DOHH2 (cell line): Measurements from ENCODE around the gene MICAL3.

ENCODE experiments used
- H3F3A ChIP-seq: fragments of 200-600 bp; sonication (generic), shearing (Covaris generic); 2 replicates; pipeline ENCODE4 v1.6.0; 2016; ENCODE audit warnings: antibody characterized with exemption, mild to moderate bottlenecking; ENCODE audit not compliant: control insufficient read depth, insufficient read depth
- H3K27ac ChIP-seq: fragments of 200-600 bp; sonication (generic); 2 replicates; pipeline ENCODE4 v1.5.1; 2014; ENCODE audit warnings: low read depth, mild to moderate bottlenecking, low read length, moderate library complexity
- H3K27me3 ChIP-seq: fragments of 200-600 bp; sonication (generic); 2 replicates; pipeline ENCODE4 v1.6.1; 2014; ENCODE audit warnings: mild to moderate bottlenecking, low read length, mixed read lengths; ENCODE audit not compliant: control insufficient read depth
- H3K36me3 ChIP-seq: fragments of 200-600 bp; sonication (generic); 2 replicates; pipeline ENCODE4 v1.6.1; 2014; ENCODE audit warnings: mild to moderate bottlenecking, low read length, moderate library complexity, mixed read lengths; ENCODE audit not compliant: control insufficient read depth
- H3K4me1 ChIP-seq: fragments of 200-600 bp; sonication (generic); 2 replicates; pipeline ENCODE4 v1.6.1; 2014; ENCODE audit warnings: mild to moderate bottlenecking, low read length, mixed read lengths; ENCODE audit not compliant: control insufficient read depth
- H3K4me2 ChIP-seq: fragments of 200-600 bp; sonication (generic); 2 replicates; pipeline ENCODE4 v1.6.0; 2014; ENCODE audit warnings: mild to moderate bottlenecking, low read length, moderate library complexity
- H3K4me3 ChIP-seq: fragments of 200-600 bp; sonication (generic); 2 replicates; pipeline ENCODE4 v1.5.1; 2014; ENCODE audit warnings: mild to moderate bottlenecking, low read length, mixed read lengths
- H3K79me2 ChIP-seq: fragments of 200-600 bp; sonication (generic); 2 replicates; pipeline ENCODE4 v1.6.1; 2014; ENCODE audit warnings: mild to moderate bottlenecking, low read length, mixed read lengths; ENCODE audit not compliant: control insufficient read depth
- H3K9me2 ChIP-seq: fragments of 200-600 bp; sonication (generic); replicated peaks from 2 replicates; pipeline ENCODE4 v1.6.1; 2014; ENCODE audit warnings: mild to moderate bottlenecking, low read length, mixed read lengths; ENCODE audit not compliant: control insufficient read depth
- H3K9me3 ChIP-seq: fragments of 200-600 bp; sonication (generic); 2 replicates; pipeline ENCODE4 v1.6.1; 2014; ENCODE audit warnings: antibody characterized with exemption, low read length, mixed read lengths; ENCODE audit not compliant: control insufficient read depth, insufficient read depth
- H4K20me1 ChIP-seq: fragments of 200-600 bp; sonication (generic); 2 replicates; pipeline ENCODE4 v1.6.0; 2014; ENCODE audit warnings: low read depth, mild to moderate bottlenecking, antibody characterized with exemption, low read length, moderate library complexity; ENCODE audit not compliant: control insufficient read depth, insufficient read depth
- CTCF ChIP-seq: fragments of 200-600 bp; sonication (generic); IDR thresholded peaks from one replicate; pipeline ENCODE4 v1.5.1; 2014; ENCODE audit warnings: antibody characterized with exemption, mild to moderate bottlenecking, low read depth, low read length; ENCODE audit not compliant: poor library complexity, severe bottlenecking
- EZH2phosphoT487 ChIP-seq: fragments of 200-600 bp; sonication (generic); IDR thresholded peaks from 2 replicates; pipeline ENCODE4 v1.6.1; 2017; ENCODE audit warnings: borderline replicate concordance, mild to moderate bottlenecking, antibody characterized with exemption, low read length, moderate library complexity, mixed read lengths

Gene MICAL3

GRCh38 chr22:17916226-17916889 lies 108.0 kb downstream of the MICAL3 start:
- Histone ChIP-seq H3K27me3 (no peaks in the 10 kb centered on the region), H3K9me3 (no peaks in the 10 kb centered on the region), H3K27ac (no peak overlapping the region), H3K4me3 (no peak overlapping the region), H3F3A (no peaks in the 10 kb centered on the region), H4K20me1 (peaks cover 20% of the 10 kb centered on the region), H3K9me2 (no peaks in the 10 kb centered on the region), H3K4me2 (no peak overlapping the region), H3K4me1 (peaks cover 16% of the 10 kb centered on the region), H3K36me3 (no peaks in the 10 kb centered on the region), H3K79me2 (peaks cover 100% of the 10 kb centered on the region)
- TF ChIP-seq CTCF (no peak), EZH2phosphoT487 (no peak)

GRCh38 chr22:17915676-17916075 lies 108.7 kb downstream of the MICAL3 start:
- Histone ChIP-seq H3K36me3 (no peaks in the 10 kb centered on the region), H4K20me1 (peaks cover 20% of the 10 kb centered on the region), H3K4me1 (peaks cover 10% of the 10 kb centered on the region), H3K9me3 (no peaks in the 10 kb centered on the region), H3F3A (no peaks in the 10 kb centered on the region), H3K79me2 (peaks cover 100% of the 10 kb centered on the region), H3K4me2 (no peak overlapping the region), H3K27ac (no peak overlapping the region), H3K9me2 (no peaks in the 10 kb centered on the region), H3K4me3 (no peak overlapping the region), H3K27me3 (no peaks in the 10 kb centered on the region)
- TF ChIP-seq EZH2phosphoT487 (no peak), CTCF (no peak)

- no peaks in the 10 kb centered on the region for H3F3A ChIP-seq
- no peak overlapping the region for H3K4me3 ChIP-seq
- no peaks in the 10 kb centered on the region for H3K9me3 ChIP-seq
- TF ChIP-seq CTCF (no peak), EZH2phosphoT487 (no peak)
- H3K9me2 ChIP-seq, result no peaks in the 10 kb centered on the region
- H3K27me3 ChIP-seq, result no peaks in the 10 kb centered on the region
- H3K27ac ChIP-seq, result no peak overlapping the region
- peaks cover 5% of the 10 kb centered on the region for H3K4me1 ChIP-seq
- peaks cover 100% of the 10 kb centered on the region for H3K79me2 ChIP-seq
- peaks cover 19% of the 10 kb centered on the region for H4K20me1 ChIP-seq
- no peak overlapping the region for H3K4me2 ChIP-seq
- no peaks in the 10 kb centered on the region for H3K36me3 ChIP-seq
Observed at GRCh38 chr22:17915188-17915587, 109.2 kb downstream of the MICAL3 start.
